HG03103 (cell line): ENCODE measurements around the gene PRRT4.
A peak's percentile ranks its signal among the peaks of the same experiment; 100 is the strongest.

Source experiments
- ATAC-seq: cut with Tn5 transposase; IDR thresholded peaks from one replicate; pipeline ENCODE4 v1.9.1; 2021; ENCODE audit warnings: low read depth; ENCODE audit not compliant: unreplicated experiment

PRRT4 gene

GRCh38 chr7:128350708-128351295, 10.7 kb downstream of the PRRT4 start:
- ATAC-seq = no peak

- no peak for ATAC-seq
Measured at GRCh38 chr7:128349466-128349825, 12.0 kb downstream of the PRRT4 start.

- ATAC-seq = no peak
Measured at GRCh38 chr7:128347647-128348097, 13.8 kb downstream of the PRRT4 start.

DNA sequence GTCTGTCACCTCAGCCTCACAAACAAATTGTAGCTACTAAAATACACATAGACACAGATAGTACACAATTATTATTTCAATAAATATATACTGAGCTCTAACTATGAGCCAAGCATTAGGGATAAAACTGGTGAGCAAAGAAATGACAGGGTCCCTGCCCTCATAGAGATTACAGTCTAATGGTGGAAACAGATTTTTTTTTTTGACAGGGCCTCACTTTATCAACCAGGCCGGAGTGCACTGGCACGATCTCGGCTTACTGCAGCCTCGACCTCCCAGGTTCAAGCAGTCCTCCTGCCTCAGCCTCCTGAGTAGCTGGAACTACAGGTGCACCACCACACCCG, 17.1 kb downstream of the PRRT4 start:
- no peak for ATAC-seq

DNA sequence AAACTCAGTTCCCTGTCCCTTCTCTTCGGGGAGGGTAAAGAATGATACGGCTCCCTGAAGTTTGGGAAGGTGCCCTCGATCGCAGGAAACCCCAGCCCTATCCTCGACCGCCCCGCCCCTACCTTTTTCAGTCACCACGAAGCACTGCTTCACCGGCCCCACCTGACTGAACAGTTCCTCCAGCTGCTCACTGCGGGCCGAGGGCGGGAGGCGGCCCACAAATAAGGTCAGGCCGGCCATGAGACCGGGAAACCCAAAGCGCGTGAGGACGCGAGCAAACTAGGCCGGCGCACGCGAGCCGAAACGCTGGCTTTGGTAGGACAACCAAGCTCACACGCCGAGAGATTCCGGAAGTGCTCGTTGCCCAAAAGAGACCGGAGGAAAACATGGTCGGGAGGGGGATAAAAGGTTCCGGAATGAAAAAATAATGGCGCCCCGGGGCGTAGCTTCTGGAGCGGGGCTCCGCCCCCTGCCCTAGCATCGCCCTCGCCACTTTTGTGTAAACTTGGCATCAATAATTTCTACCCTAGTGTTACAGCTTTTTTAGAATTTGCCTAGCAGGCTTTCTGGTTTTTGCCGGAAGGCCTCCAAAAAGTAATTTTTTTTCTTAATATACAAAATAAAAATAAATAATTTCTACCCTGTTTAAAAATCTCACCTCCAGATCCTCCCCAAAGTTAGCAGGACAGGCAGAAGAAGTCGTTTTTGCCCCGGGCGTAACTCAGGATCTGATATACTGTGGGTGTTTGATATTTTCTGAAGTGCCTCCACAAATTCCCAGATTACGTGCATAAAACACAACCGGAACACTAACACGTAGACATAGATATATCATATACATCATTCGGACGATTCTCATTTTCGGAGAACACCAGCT, 17.7 kb downstream of the PRRT4 start, which contains the start of gene RBM28:
Gene RBM28, minus strand, starts transcription at position 355 of the 877 bp plus-strand sequence. Its CDS starts 115 bp downstream, at position 240.
- peak; percentile 91 for ATAC-seq

DNA sequence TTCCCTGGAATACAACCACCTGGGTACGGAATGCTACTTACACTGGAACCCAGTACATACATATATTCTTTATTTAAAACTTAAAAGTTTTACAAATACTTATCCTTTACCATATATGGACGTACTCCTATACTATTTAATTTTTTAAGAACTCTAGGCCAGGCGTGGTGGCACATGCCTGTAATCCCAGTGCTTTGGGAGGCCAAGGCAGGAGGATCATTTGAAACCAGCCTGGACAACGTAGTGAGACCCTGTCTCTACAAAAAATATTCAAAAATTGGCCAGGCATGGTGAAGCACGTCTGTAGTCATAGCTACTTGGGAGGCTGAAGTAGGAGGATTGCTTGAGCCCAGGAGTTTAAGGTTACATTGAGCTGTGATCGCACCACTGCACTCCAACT, 19.8 kb downstream of the PRRT4 start:
- ATAC-seq = no peak

GRCh38 chr7:128335730-128336129, 25.8 kb downstream of the PRRT4 start:
- no peak for ATAC-seq

GRCh38 chr7:128324368-128324680, 37.2 kb downstream of the PRRT4 start:
- ATAC-seq = no peak

GRCh38 chr7:128323459-128324367, 37.8 kb downstream of the PRRT4 start:
- ATAC-seq = no peak

GRCh38 chr7:128323040-128323439, 38.5 kb downstream of the PRRT4 start:
- ATAC-seq = no peak

GRCh38 chr7:128322040-128322643, 39.3 kb downstream of the PRRT4 start:
- ATAC-seq = no peak

DNA sequence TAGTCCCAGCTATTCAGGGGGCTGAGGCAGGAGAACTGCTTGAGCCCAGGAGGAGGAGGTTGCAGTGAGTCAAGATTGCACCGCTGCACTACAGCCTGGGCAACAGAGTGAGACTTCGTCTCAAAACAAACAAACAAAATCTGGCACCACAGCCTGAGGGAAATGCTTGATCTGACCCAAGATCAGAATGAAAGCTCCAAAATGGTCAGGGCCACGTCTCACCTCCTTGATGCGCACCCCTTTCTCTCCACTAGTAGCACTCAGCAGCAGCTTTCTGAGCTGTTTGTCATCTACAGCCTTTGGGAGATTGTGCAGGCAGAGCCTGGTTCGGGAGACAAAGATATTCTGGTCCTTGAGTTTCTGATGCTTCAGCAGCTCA, 40.5 kb downstream of the PRRT4 start:
- ATAC-seq = no peak

GRCh38 chr7:128318691-128319090, 42.8 kb downstream of the PRRT4 start:
- ATAC-seq = no peak

- no peak for ATAC-seq
Measured at GRCh38 chr7:128311013-128311412, 50.5 kb downstream of the PRRT4 start.

GRCh38 chr7:128310499-128310898, 51.0 kb downstream of the PRRT4 start:
- no peak for ATAC-seq

- ATAC-seq = no peak
Measured at GRCh38 chr7:128309976-128310375, 51.5 kb downstream of the PRRT4 start.

GRCh38 chr7:128309124-128309523, 52.4 kb downstream of the PRRT4 start:
- no peak for ATAC-seq

DNA sequence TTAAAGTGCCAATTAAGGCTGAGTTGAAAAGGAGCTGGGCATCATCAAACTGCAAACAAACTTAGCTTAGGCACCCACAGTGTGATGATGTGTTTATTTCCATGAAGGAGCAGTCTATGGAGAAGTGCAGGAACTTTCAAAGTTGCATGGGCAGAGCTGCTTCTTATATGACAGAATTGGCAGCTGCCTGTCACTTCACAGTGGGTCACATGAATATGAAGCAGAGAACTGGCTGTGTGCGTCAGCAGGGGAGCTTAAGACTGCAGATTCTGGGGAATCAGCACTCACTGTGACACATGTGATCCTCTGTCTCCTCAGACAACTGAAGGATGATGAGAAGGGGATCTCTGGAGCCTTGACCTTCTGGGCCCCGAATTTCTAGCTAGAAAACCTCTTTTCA, 54.4 kb downstream of the PRRT4 start:
- ATAC-seq = no peak

DNA sequence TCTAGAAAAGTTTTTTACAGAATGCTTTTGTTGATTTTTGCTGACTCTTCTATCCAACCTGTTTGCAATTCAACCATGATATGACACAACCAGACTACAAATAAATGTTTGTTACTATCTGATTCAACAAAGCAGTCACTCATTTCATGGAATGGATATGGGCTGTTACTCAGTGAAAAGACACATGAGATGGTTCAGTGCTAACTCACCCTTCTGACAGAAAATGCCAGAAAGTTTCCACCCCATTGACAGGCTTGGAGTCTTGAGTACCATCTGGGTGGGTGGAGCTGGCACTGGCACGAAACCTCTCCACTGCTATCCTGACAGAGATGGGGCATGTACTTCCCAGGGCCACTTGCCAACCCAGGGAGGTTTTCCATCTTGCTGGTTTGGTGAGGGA, 57.3 kb downstream of the PRRT4 start:
- ATAC-seq = no peak

DNA sequence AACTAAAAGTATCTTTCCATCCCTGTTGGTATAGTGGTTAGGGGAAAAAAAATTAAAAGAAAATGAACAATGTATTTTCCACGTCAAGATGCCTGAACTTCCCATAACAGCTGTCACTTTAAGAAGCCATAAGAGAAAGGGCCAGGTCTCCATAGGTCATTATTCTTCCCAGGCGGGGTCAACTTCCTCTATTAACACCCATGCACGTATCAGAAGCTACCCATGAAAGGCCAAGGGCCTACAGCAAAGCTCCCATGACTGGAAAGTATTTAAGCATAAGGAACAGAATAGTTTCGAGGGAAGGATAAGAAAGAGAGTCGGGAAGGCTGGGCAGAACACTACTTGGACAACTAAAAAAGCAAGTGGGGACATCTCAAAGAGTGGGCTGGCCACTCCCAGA, 57.8 kb downstream of the PRRT4 start:
- ATAC-seq = no peak

DNA sequence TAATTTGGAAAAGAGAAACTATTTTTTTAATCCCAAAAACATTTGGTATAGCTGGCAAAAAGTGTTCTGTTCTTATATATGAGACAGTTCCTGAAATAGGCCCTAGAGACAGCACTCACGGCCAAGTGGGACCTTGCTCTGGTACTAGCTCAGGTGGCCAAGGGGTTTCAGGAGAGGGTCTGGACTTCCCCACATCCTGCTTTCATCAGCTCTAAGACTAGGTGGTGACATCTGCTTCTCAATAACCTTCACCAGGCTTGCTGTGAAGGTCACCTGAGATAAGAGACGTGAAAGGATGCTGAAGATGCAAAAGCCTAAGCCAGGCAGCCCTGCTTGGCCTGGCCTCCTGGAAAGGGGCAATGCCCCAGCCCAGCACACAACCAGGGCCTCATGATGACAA, 58.4 kb downstream of the PRRT4 start:
- ATAC-seq = no peak
